ENCODE measurements around the gene TNPO3. TPM values are rescaled to one million over a fixed set of nuclear protein-coding genes. Genes with fewer than 3 reads are reported as not detected.
A peak's percentile ranks its signal among the peaks of the same experiment; 100 is the strongest.

The TNPO3 gene
- polyA plus RNA-seq, 1 of the 3 experiments (the other 2 are of a cell fraction), result 27.8 TPM

DNA sequence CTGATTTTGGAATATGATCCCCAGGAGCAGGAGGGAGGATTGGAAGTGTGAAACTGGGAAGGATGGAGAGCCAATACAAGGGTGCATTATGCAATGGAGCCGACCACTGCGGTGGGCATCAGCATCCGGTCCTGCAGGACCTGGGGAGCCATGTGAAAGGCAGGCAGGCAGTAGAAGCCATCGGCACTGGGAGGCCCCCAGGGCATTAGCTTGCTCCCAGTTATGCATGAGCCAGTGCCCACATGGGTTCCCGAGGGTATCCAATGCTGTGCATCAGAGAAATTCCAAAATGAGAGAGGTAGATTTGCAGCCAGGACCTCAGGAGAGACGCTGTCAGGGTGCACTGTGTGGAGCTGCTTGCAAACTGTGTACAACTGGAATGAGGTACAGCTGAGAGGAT, 135.7 kb downstream of the TNPO3 start:
- POLR2A ChIA-PET, result no interaction called here
- Histone ChIP-seq H3K4me2 (no peak overlapping the region), H4K20me1 (ENCODE audit: insufficient read depth) (no peaks in the 10 kb centered on the region), H3K27ac (ENCODE audit: low read depth in 2 of 2, low read length in 1 of 2) (no peak overlapping the region), H3F3A (replicated peaks; ENCODE audit: insufficient read depth) (no peaks in the 10 kb centered on the region), H3K27me3 (ENCODE audit: insufficient read depth) (peaks cover 60% of the 10 kb centered on the region), H3K9ac (no peak overlapping the region), H2AFZ (ENCODE audit: low read depth) (no peak overlapping the region), H3K36me3 (replicated peaks in 1 of 2; ENCODE audit: control insufficient read depth in 1 of 2, insufficient read depth in 2 of 2, low read length in 1 of 2) (no peaks in the 10 kb centered on the region), H3K4me1 (ENCODE audit: control insufficient read depth in 1 of 2, insufficient read depth in 2 of 2, low read depth in 1 of 2, low read length in 1 of 2) (peaks cover 0 to 5% of the 10 kb centered on the region in 2 experiments; a peak in 1 of 4 replicates), H3K4me3 (ENCODE audit: low read depth in 2 of 2, low read length in 1 of 2) (no peak overlapping the region), H3K79me2 (ENCODE audit: insufficient read depth) (no peaks in the 10 kb centered on the region), H3K9me3 (no peaks in the 10 kb centered on the region), H3K9me2 (no peaks in the 10 kb centered on the region)
- WGBS (ENCODE audit: low lambda C conversion rate), result 43% methylated on average over 6 of the region's 6 CpGs
- DNase-seq, result peak; percentile 23
- TF ChIP-seq EZH2phosphoT487 (IDR thresholded peaks at IDR 0.05; ENCODE audit: borderline replicate concordance, low read depth) (no peak), FOXJ3 (CRISPR knock-in tag; IDR thresholded peaks at IDR 0.05) (no peak), SIN3A (IDR thresholded peaks at IDR 0.05; ENCODE audit: borderline replicate concordance, low read depth, low read length) (no peak), RCOR1 (IDR thresholded peaks at IDR 0.05; ENCODE audit: low read length) (no peak), RFX5 (IDR thresholded peaks at IDR 0.05; ENCODE audit: low read length) (no peak), TCF12 (IDR thresholded peaks at IDR 0.05) (no peak), MEF2A (IDR thresholded peaks at IDR 0.05; ENCODE audit: borderline replicate concordance, low read depth) (no peak)
- CTCF ChIA-PET, result interaction anchor here (1.1 to 3.7 kb wide), 4 partner anchors 9 to 172 kb away, joined by 3 to 16 read pairs (median 6); no protein-coding TSS in a partner anchor

DNA sequence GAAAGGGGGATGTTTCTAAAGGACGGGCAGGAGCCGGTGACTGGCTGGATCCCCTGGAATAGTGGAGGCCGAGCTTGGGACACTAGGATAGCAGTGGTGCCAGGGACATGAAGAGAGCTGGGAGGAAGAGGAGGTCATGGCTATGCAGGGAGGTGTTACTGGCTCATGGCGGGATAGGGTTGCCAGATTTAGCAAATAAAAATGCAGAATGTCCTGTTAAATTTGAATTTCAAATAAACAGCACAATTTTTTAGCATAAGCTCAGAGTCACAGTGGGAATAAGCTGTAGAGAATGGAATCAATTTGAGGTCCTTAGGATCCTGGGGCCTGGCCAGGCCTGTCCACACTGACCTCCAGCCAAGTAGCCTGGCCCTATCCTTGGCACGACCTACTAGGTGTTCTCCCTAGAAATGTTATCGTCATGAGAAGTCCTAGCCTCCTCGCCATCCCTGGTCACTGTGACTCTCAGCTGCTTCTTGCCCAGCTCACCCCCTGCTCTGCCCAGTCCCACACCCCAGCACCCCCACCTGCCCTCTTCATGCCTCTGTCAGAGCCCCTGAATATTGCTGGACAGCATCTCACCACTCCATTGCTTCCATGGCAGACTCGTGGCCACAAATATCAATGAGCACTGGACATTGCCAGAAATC, 136.8 kb downstream of the TNPO3 start:
- DNase-seq, result no peak
- H3K9ac ChIP-seq, result no peak overlapping the region
- CTCF ChIA-PET, result interaction anchor here (1.5 to 3.7 kb wide), 3 partner anchors 10 to 173 kb away, joined by 3 to 16 read pairs (median 9); no protein-coding TSS in a partner anchor

More for the DNA sequence above, 136.8 kb downstream of the TNPO3 start:
- no peaks in the 10 kb centered on the region for H3K9me3 ChIP-seq
- no peak overlapping the region for H3K4me3 ChIP-seq (ENCODE audit: low read depth in 2 of 2, low read length in 1 of 2)
- H3K4me1 ChIP-seq (ENCODE audit: control insufficient read depth in 1 of 2, insufficient read depth in 2 of 2, low read depth in 1 of 2, low read length in 1 of 2), result peaks cover 0 to 5% of the 10 kb centered on the region in 2 experiments; a peak in 1 of 4 replicates
- H3K36me3 ChIP-seq (replicated peaks in 1 of 2; ENCODE audit: control insufficient read depth in 1 of 2, insufficient read depth in 2 of 2, low read length in 1 of 2), result no peaks in the 10 kb centered on the region
- no peak overlapping the region for H3K4me2 ChIP-seq
- 67% methylated on average over 8 of the region's 8 CpGs for whole genome bisulfite sequencing (ENCODE audit: low lambda C conversion rate)
- H2AFZ ChIP-seq (ENCODE audit: low read depth), result no peak overlapping the region
- no peaks in the 10 kb centered on the region for H3F3A ChIP-seq (replicated peaks; ENCODE audit: insufficient read depth)
- POLR2A ChIA-PET, result no interaction called here
- H3K27me3 ChIP-seq (ENCODE audit: insufficient read depth), result peaks cover 53% of the 10 kb centered on the region
- no peak for TF ChIP-seq SMC3 (IDR thresholded peaks at IDR 0.05; ENCODE audit: low read depth, low read length)
- TF ChIP-seq NRF1 (IDR thresholded peaks at IDR 0.05; ENCODE audit: low read depth, low read length), result no peak
- TF ChIP-seq RFX5 (IDR thresholded peaks at IDR 0.05; ENCODE audit: low read length), result no peak
- TF ChIP-seq, protein P1, sequence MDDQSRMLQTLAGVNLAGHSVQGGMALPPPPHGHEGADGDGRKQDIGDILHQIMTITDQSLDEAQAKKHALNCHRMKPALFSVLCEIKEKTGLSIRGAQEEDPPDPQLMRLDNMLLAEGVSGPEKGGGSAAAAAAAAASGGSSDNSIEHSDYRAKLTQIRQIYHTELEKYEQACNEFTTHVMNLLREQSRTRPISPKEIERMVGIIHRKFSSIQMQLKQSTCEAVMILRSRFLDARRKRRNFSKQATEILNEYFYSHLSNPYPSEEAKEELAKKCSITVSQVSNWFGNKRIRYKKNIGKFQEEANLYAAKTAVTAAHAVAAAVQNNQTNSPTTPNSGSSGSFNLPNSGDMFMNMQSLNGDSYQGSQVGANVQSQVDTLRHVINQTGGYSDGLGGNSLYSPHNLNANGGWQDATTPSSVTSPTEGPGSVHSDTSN (IDR thresholded peaks at IDR 0.05), result no peak
- no peak for TF ChIP-seq JUND (IDR thresholded peaks at IDR 0.05)
- TF ChIP-seq FOXM1 (IDR thresholded peaks at IDR 0.05; ENCODE audit: low read depth), result no peak
- TF ChIP-seq TAF1 (IDR thresholded peaks at IDR 0.05; ENCODE audit: borderline replicate concordance, low read depth, low read length), result no peak
- TF ChIP-seq YY1 (IDR thresholded peaks at IDR 0.05; ENCODE audit: low read depth), result no peak
- TF ChIP-seq TEAD4 (IDR thresholded peaks at IDR 0.05; ENCODE audit: borderline replicate concordance, insufficient read depth), result no peak
- TF ChIP-seq, protein P2, sequence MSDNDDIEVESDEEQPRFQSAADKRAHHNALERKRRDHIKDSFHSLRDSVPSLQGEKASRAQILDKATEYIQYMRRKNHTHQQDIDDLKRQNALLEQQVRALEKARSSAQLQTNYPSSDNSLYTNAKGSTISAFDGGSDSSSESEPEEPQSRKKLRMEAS (IDR thresholded peaks at IDR 0.05; ENCODE audit: low read depth), result no peak
- no peak for TF ChIP-seq SIN3A (IDR thresholded peaks at IDR 0.05; ENCODE audit: borderline replicate concordance, low read depth, low read length)
- H3K27ac ChIP-seq (ENCODE audit: low read depth in 2 of 2, low read length in 1 of 2), result no peak overlapping the region
- no peaks in the 10 kb centered on the region for H3K79me2 ChIP-seq (ENCODE audit: insufficient read depth)
- H3K9me2 ChIP-seq, result no peaks in the 10 kb centered on the region
- H4K20me1 ChIP-seq (ENCODE audit: insufficient read depth), result no peaks in the 10 kb centered on the region

Data from SK-N-SH (cell line).